HepG2 (cell line): ENCODE measurements around the gene MIGA2. TPM values are rescaled to one million over a fixed set of nuclear protein-coding genes. Genes with fewer than 3 reads are reported as not detected.

ENCODE experiments used
- BATF2 ChIP-seq: sonication (generic); formaldehyde crosslinking; IDR thresholded peaks from 2 replicates; pipeline ENCODE4 v1.8.0; 2022; ENCODE audit warnings: mild to moderate bottlenecking, missing genetic modification reagents, moderate library complexity
- FOSL1 ChIP-seq: sonication (generic); formaldehyde crosslinking; IDR thresholded peaks from 2 replicates; pipeline ENCODE4 v1.9.0; 2021; ENCODE audit warnings: missing genetic modification reagents, borderline replicate concordance
- HIVEP1 ChIP-seq: sonication (generic); formaldehyde crosslinking; IDR thresholded peaks from 2 replicates; pipeline ENCODE4 v1.4.0; 2020; ENCODE audit warnings: mild to moderate bottlenecking, missing genetic modification reagents
- HOXA3 ChIP-seq: sonication (generic); formaldehyde crosslinking; IDR thresholded peaks from 2 replicates; pipeline ENCODE4 v1.5.0; 2020; ENCODE audit warnings: missing genetic modification reagents
- MAFK ChIP-seq, 2 experiments: IDR thresholded peaks in 1 of 2; conservative IDR thresholded peaks in 1 of 2; 2 replicates each; pipeline ENCODE4 v1.6.1; 2011; ENCODE audit warnings: improper control_type of control experiment in 2 of 2, low read length in 2 of 2
- MXI1 ChIP-seq: IDR thresholded peaks from 3 replicates; pipeline ENCODE4 v1.6.1; 2012; ENCODE audit warnings: low read depth, low read length, inconsistent platforms, borderline replicate concordance
- SIN3A ChIP-seq: IDR thresholded peaks from 2 replicates; pipeline ENCODE4 v1.6.1; 2011; ENCODE audit warnings: low read depth, mild to moderate bottlenecking, control low read depth, low read length, borderline replicate concordance
- SP2 ChIP-seq: sonication (generic); formaldehyde crosslinking; IDR thresholded peaks from 2 replicates; pipeline ENCODE4 v1.5.1; 2020; ENCODE audit warnings: mild to moderate bottlenecking, missing genetic modification reagents
- SRY ChIP-seq: sonication (generic); formaldehyde crosslinking; IDR thresholded peaks from 2 replicates; pipeline ENCODE4 v1.8.0; 2022; ENCODE audit warnings: mild to moderate bottlenecking, missing genetic modification reagents
- ZFP41 ChIP-seq: sonication (generic); formaldehyde crosslinking; IDR thresholded peaks from 2 replicates; pipeline ENCODE4 v1.4.0; 2020; ENCODE audit warnings: mild to moderate bottlenecking, missing genetic modification reagents, borderline replicate concordance
- ZNF556 ChIP-seq: sonication (generic); formaldehyde crosslinking; IDR thresholded peaks from 2 replicates; pipeline ENCODE4 v1.4.0; 2020; ENCODE audit warnings: mild to moderate bottlenecking, missing genetic modification reagents, borderline replicate concordance
- ZNF747 ChIP-seq: sonication (generic); formaldehyde crosslinking; IDR thresholded peaks from 2 replicates; pipeline ENCODE4 v1.8.1; 2023; ENCODE audit warnings: missing genetic modification reagents, mild to moderate bottlenecking, borderline replicate concordance
- ZNF768 ChIP-seq: sonication (generic); formaldehyde crosslinking; IDR thresholded peaks from 2 replicates; pipeline ENCODE4 v1.4.0; 2020; ENCODE audit warnings: missing genetic modification reagents
- ZXDC ChIP-seq: sonication (generic); formaldehyde crosslinking; IDR thresholded peaks from 2 replicates; pipeline ENCODE4 v1.5.0; 2020; ENCODE audit warnings: mild to moderate bottlenecking, missing genetic modification reagents
- polyA plus RNA-seq, 8 experiments: library from polyadenylated mRNA; depleted of rRNA in 3 of 8; stranded (reverse) in 7 of 8; unstranded in 1 of 8; fragments of >200 nt; fragmentation: Illumina TruSeq in 4 of 8; extraction: Trizol in 4 of 8; gene quantifications; 2 replicates each; pipeline versions ENCODE4 v1.2.1 to v1.2.3, GENCODE V29; 2011 to 2016; ENCODE audit warnings: low read depth in 4 of 8, missing spikeins in 1 of 8, mixed read lengths in 1 of 8; ENCODE audit not compliant: insufficient read depth in 1 of 8
- total RNA-seq, 5 experiments: library from RNA; depleted of rRNA; stranded (reverse); fragments of >200 nt; fragmentation: Illumina TruSeq; extraction: Trizol; gene quantifications; 2 replicates each; pipeline ENCODE4 v1.2.3, GENCODE V29; 2016; ENCODE audit warnings: low read depth in 1 of 5
- TF ChIP-seq, protein P1 (sequence below): sonication (generic); formaldehyde crosslinking; IDR thresholded peaks from 2 replicates; pipeline ENCODE4 v1.9.0; 2022; ENCODE audit warnings: missing genetic modification reagents, mild to moderate bottlenecking, borderline replicate concordance
- TF ChIP-seq, protein P2 (sequence below): IDR thresholded peaks from 2 replicates; pipeline ENCODE4 v1.6.1; 2016; ENCODE audit warnings: low read depth, control low read depth
- TF ChIP-seq, protein P3 (sequence below): sonication (generic); formaldehyde crosslinking; IDR thresholded peaks from 2 replicates; pipeline ENCODE4 v1.4.0; 2020; ENCODE audit warnings: mild to moderate bottlenecking, missing genetic modification reagents, borderline replicate concordance
- TF ChIP-seq, protein P4 (sequence below): sonication (generic); formaldehyde crosslinking; IDR thresholded peaks from 2 replicates; pipeline ENCODE4 v1.4.0; 2020; ENCODE audit warnings: missing genetic modification reagents, borderline replicate concordance

The MIGA2 gene
- total and polyA plus RNA-seq, 2 of the 13 experiments (the other 11 are each of a cell fraction or from before 2014, with no cell fraction given), result 10.8 to 17.1 TPM

DNA sequence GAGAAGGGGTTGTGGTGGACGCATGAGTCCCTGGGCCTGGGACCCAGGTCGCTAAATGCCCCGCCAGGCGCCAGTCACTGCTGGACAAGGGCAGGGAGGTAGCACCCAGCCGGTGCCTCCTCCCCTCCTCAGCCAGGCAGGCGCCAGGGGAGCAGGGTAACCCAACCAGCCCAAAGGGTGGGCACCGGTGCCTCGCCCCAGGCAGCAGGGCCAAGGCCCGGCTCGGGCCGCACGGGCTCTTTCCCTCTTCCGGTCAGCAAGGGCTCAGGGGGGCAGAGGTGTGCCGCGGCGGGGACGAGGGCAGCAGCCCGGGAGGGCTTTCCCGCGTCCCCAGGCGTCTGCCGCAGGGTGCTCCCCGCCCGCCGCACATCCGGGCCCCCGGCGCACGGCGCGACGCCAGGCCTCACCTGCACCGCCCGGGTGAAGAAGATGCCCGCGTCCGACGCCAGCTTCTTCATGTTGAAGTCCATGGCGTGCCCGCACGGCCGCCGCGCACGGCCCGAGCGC lies 8.7 kb upstream of the MIGA2 start (continued):
- TF ChIP-seq, protein P1, sequence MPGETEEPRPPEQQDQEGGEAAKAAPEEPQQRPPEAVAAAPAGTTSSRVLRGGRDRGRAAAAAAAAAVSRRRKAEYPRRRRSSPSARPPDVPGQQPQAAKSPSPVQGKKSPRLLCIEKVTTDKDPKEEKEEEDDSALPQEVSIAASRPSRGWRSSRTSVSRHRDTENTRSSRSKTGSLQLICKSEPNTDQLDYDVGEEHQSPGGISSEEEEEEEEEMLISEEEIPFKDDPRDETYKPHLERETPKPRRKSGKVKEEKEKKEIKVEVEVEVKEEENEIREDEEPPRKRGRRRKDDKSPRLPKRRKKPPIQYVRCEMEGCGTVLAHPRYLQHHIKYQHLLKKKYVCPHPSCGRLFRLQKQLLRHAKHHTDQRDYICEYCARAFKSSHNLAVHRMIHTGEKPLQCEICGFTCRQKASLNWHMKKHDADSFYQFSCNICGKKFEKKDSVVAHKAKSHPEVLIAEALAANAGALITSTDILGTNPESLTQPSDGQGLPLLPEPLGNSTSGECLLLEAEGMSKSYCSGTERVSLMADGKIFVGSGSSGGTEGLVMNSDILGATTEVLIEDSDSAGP (CRISPR knock-in tag), result peak; percentile 59; the same call in 1 of the 2 replicates
- TF ChIP-seq ZXDC (CRISPR knock-in tag) (no peak), SRY (CRISPR knock-in tag) (peak; percentile 34; the same call in 1 of the 2 replicates), ZNF556 (CRISPR knock-in tag) (0 out of 2 replicates have a peak, but pooled peaks have one; percentile 15), FOSL1 (CRISPR knock-in tag) (no peak), HOXA3 (CRISPR knock-in tag) (no peak), ZNF747 (CRISPR knock-in tag) (0 out of 2 replicates have a peak, but pooled peaks have one; percentile 30), MAFK (conservative IDR thresholded peaks at IDR 0.05 in 1 of 2, IDR thresholded peaks at IDR 0.05 in 1 of 2; ENCODE audit: low read length in 2 of 2) (no peak), SP2 (CRISPR knock-in tag) (no peak), SIN3A (no peak), HIVEP1 (CRISPR knock-in tag) (no peak), BATF2 (0 out of 2 replicates have a peak, but pooled peaks have one; percentile 46), ZNF768 (peak; percentile 59; the same call in 1 of the 2 replicates), ZFP41 (CRISPR knock-in tag) (no peak), MXI1 (0 out of 3 replicates have a peak, but pooled peaks have one; percentile 26)
- TF ChIP-seq, protein P2, sequence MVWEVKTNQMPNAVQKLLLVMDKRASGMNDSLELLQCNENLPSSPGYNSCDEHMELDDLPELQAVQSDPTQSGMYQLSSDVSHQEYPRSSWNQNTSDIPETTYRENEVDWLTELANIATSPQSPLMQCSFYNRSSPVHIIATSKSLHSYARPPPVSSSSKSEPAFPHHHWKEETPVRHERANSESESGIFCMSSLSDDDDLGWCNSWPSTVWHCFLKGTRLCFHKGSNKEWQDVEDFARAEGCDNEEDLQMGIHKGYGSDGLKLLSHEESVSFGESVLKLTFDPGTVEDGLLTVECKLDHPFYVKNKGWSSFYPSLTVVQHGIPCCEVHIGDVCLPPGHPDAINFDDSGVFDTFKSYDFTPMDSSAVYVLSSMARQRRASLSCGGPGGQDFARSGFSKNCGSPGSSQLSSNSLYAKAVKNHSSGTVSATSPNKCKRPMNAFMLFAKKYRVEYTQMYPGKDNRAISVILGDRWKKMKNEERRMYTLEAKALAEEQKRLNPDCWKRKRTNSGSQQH, result no peak
- TF ChIP-seq, protein P3, sequence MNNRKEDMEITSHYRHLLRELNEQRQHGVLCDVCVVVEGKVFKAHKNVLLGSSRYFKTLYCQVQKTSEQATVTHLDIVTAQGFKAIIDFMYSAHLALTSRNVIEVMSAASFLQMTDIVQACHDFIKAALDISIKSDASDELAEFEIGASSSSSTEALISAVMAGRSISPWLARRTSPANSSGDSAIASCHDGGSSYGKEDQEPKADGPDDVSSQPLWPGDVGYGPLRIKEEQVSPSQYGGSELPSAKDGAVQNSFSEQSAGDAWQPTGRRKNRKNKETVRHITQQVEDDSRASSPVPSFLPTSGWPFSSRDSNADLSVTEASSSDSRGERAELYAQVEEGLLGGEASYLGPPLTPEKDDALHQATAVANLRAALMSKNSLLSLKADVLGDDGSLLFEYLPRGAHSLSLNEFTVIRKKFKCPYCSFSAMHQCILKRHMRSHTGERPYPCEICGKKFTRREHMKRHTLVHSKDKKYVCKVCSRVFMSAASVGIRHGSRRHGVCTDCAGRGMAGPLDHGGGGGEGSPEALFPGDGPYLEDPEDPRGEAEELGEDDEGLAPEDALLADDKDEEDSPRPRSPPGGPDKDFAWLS (CRISPR knock-in tag), result no peak
- TF ChIP-seq, protein P4, sequence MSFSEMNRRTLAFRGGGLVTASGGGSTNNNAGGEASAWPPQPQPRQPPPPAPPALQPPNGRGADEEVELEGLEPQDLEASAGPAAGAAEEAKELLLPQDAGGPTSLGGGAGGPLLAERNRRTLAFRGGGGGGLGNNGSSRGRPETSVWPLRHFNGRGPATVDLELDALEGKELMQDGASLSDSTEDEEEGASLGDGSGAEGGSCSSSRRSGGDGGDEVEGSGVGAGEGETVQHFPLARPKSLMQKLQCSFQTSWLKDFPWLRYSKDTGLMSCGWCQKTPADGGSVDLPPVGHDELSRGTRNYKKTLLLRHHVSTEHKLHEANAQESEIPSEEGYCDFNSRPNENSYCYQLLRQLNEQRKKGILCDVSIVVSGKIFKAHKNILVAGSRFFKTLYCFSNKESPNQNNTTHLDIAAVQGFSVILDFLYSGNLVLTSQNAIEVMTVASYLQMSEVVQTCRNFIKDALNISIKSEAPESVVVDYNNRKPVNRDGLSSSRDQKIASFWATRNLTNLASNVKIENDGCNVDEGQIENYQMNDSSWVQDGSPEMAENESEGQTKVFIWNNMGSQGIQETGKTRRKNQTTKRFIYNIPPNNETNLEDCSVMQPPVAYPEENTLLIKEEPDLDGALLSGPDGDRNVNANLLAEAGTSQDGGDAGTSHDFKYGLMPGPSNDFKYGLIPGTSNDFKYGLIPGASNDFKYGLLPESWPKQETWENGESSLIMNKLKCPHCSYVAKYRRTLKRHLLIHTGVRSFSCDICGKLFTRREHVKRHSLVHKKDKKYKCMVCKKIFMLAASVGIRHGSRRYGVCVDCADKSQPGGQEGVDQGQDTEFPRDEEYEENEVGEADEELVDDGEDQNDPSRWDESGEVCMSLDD (CRISPR knock-in tag), result no peak
